IPS-15b (cell line): Measurements from ENCODE around the gene FERMT1.
"Not testable (repeated sequence)": the region's sequence is repeated elsewhere in the genome, so short reads cannot be mapped to it uniquely, and the experiment has no call there.

ENCODE experiments used
- H3K27me3 ChIP-seq: one replicate; pipeline ENCODE4 v1.6.1; 2013; ENCODE audit warnings: low read length; ENCODE audit not compliant: control insufficient read depth, insufficient read depth
- H3K36me3 ChIP-seq: one replicate; pipeline ENCODE4 v1.6.1; 2013; ENCODE audit warnings: low read length; ENCODE audit not compliant: control insufficient read depth, insufficient read depth
- H3K4me1 ChIP-seq: one replicate; pipeline ENCODE4 v1.6.1; 2013; ENCODE audit warnings: mild to moderate bottlenecking, low read length; ENCODE audit not compliant: control insufficient read depth, insufficient read depth
- H3K4me3 ChIP-seq: one replicate; pipeline ENCODE4 v1.5.1; 2013; ENCODE audit warnings: low read depth, low read length
- H3K9ac ChIP-seq: one replicate; pipeline ENCODE4 v1.6.1; 2013; ENCODE audit warnings: low read depth, mild to moderate bottlenecking, low read length
- H3K9me3 ChIP-seq: one replicate; pipeline ENCODE4 v1.6.1; 2013; ENCODE audit warnings: mild to moderate bottlenecking, low read length; ENCODE audit not compliant: control insufficient read depth, insufficient read depth

The FERMT1 gene

GRCh38 chr20:6066582-6066981 lies 56.2 kb downstream of the FERMT1 start:
- Histone ChIP-seq H3K36me3 (no peaks in the 10 kb centered on the region), H3K4me1 (no peaks in the 10 kb centered on the region), H3K9ac (no peak overlapping the region), H3K27me3 (no peaks in the 10 kb centered on the region), H3K9me3 (no peaks in the 10 kb centered on the region), H3K4me3 (no peak overlapping the region)

DNA sequence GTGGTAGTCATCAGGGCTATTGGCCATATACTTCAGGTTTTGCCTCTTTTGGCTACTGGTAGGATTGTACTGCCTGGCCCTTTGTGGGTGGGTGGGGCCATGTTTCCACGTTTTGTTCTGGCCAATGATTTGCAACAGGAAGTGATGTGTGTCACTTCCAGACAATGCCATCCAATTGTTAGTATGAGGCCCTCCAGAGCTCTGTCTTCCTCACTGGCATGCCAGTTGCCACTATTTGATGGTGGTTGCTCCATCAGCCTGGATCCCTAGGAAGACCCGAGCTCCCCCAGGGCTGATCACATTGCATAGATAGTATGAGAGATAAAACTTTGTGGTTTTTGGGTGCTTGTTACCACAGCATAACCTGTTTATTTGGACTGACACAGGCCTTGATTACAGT lies 61.3 kb downstream of the FERMT1 start:
- Histone ChIP-seq H3K4me3 (no peak overlapping the region), H3K4me1 (no peaks in the 10 kb centered on the region), H3K9me3 (no peaks in the 10 kb centered on the region), H3K9ac (no peak overlapping the region), H3K36me3 (no peaks in the 10 kb centered on the region), H3K27me3 (no peaks in the 10 kb centered on the region)

- Histone ChIP-seq H3K4me1 (no peaks in the 10 kb centered on the region), H3K9ac (no peak overlapping the region), H3K9me3 (no peaks in the 10 kb centered on the region), H3K4me3 (no peak overlapping the region), H3K27me3 (no peaks in the 10 kb centered on the region), H3K36me3 (no peaks in the 10 kb centered on the region)
These were observed 62.6 kb downstream of the FERMT1 start for GRCh38 chr20:6060213-6060612.

DNA sequence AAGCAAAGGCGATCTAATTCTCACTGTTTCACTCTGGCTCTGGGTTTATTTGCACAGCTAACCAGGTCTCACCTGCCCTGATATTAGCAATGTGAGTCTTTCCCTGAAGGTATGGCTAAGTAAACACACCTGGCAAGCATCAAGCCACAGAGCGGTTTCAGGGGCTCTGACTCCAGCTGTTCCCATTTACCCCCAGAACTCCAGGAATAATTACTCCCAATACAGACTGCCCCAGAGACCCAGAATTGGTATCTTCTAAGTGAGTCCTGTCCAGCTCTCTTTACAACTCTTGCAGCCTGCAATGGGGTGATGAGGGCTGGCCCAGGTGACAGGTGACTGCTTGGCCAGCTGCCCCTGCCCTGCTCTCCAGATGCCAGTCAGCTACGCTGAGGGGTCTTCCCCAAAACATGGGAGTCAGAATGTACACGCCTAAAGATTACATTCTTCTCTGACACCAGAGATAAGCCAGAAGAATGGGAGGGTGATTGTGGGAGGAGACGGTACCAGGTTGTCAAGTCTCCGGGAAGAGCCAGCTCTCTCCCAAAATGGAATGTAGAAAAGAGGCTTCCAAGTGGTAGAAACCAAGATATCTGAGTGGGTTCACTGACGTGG lies 64.0 kb downstream of the FERMT1 start:
- Histone ChIP-seq H3K36me3 (no peaks in the 10 kb centered on the region), H3K4me3 (no peak overlapping the region), H3K4me1 (peaks cover 2% of the 10 kb centered on the region), H3K9me3 (no peaks in the 10 kb centered on the region), H3K9ac (no peak overlapping the region), H3K27me3 (peaks cover 6% of the 10 kb centered on the region)

DNA sequence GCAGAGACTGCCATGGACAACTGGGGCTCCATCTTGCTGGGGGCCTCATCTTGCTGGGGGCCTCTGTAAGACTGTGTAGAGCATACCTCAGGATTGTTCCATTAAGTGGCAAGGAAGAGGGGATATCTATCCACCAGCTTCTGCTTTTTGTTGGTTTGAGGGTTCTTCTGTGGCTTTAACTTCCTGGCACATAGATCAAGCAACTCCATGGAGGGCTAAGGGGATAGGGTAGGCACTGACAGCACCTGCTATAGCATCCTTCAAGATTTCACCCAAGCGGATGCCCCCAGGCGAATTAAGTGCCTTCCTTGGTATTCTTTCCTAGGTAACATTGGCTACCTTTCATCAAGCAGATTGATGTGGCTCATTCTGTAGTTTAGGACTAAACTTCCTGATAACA lies 65.1 kb downstream of the FERMT1 start:
- H3K9ac ChIP-seq: no peak overlapping the region
- H3K4me3 ChIP-seq: no peak overlapping the region
- H3K27me3 ChIP-seq: peaks cover 17% of the 10 kb centered on the region
- peaks cover 6% of the 10 kb centered on the region for H3K4me1 ChIP-seq
- H3K9me3 ChIP-seq: no peaks in the 10 kb centered on the region
- H3K36me3 ChIP-seq: no peaks in the 10 kb centered on the region

- H3K4me1 ChIP-seq: peaks cover 6% of the 10 kb centered on the region
- H3K27me3 ChIP-seq: peaks cover 23% of the 10 kb centered on the region
- H3K9me3 ChIP-seq: no peaks in the 10 kb centered on the region
- no peak overlapping the region for H3K4me3 ChIP-seq
- H3K36me3 ChIP-seq: no peaks in the 10 kb centered on the region
- H3K9ac ChIP-seq: no peak overlapping the region
These were observed 65.7 kb downstream of the FERMT1 start for GRCh38 chr20:6057139-6057538.

GRCh38 chr20:6055981-6056569 lies 66.8 kb downstream of the FERMT1 start:
- Histone ChIP-seq H3K9me3 (no peaks in the 10 kb centered on the region), H3K36me3 (no peaks in the 10 kb centered on the region), H3K9ac (no peak overlapping the region), H3K4me3 (no peak overlapping the region), H3K4me1 (peaks cover 11% of the 10 kb centered on the region), H3K27me3 (peaks cover 33% of the 10 kb centered on the region)

DNA sequence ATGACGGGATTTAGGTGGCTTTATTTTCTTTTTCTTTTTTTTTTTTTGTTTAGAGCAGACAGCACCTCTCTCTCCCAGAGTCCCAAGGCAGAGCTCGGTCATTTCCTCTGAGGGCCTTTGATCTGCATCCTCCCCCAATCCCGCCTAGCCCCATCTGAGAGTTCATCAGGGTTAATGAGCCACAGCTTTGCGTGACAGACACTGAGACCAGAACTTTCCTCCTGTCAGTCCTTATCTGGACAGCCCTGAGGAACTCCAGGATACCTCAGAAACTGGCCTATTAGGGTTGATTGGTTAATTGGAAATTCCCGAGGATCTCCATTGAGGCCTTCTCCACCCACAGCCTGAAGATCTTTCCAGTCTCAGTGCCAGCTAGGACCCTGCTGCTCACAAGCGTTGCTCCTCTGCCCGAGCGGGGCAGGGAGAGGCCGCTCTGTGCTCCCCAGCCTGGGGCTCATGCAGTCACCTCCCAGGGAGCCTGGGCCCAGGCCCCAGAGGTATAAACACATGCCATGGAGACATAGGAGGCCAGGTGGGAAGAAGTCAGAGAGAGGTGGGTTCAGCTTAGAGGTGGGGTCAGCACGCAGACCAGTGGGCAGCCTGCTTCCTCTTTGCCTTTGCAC lies 67.6 kb downstream of the FERMT1 start:
- H3K4me1 ChIP-seq: peaks cover 11% of the 10 kb centered on the region
- no peaks in the 10 kb centered on the region for H3K9me3 ChIP-seq
- H3K9ac ChIP-seq: no peak overlapping the region
- H3K36me3 ChIP-seq: no peaks in the 10 kb centered on the region
- H3K27me3 ChIP-seq: peaks cover 41% of the 10 kb centered on the region
- no peak overlapping the region for H3K4me3 ChIP-seq

- not testable (repeated sequence) for H3K9me3 ChIP-seq, H3K9ac ChIP-seq, H3K4me3 ChIP-seq, H3K36me3 ChIP-seq
- H3K27me3 ChIP-seq: peaks cover 47% of the 10 kb centered on the region
- peaks cover 11% of the 10 kb centered on the region for H3K4me1 ChIP-seq
These were observed 68.2 kb downstream of the FERMT1 start for GRCh38 chr20:6054689-6055051.

GRCh38 chr20:6053776-6054688 lies 68.8 kb downstream of the FERMT1 start, which contains the start of gene LRRN4:
Gene LRRN4 (minus strand): TSS chr20:6054060. CDS start chr20:6052799, 1,261 bp downstream.
- Histone ChIP-seq H3K4me3 (peak within 1 kb of the TSS; percentile 44), H3K4me1 (peaks cover 11% of the 10 kb centered on the region), H3K9ac (no peak within 1 kb of the TSS), H3K27me3 (peaks cover 48% of the 10 kb centered on the region), H3K36me3 (no peaks in the 10 kb centered on the region), H3K9me3 (no peaks in the 10 kb centered on the region)

- Histone ChIP-seq H3K4me1 (peaks cover 11% of the 10 kb centered on the region), H3K4me3 (peak overlapping the region; percentile 44), H3K9ac (no peak overlapping the region), H3K9me3 (no peaks in the 10 kb centered on the region), H3K36me3 (no peaks in the 10 kb centered on the region), H3K27me3 (peaks cover 48% of the 10 kb centered on the region)
These were observed 69.6 kb downstream of the FERMT1 start for GRCh38 chr20:6053064-6053775.
